ENCODE measurements around the gene TDRD12. TPM values are rescaled to one million over a fixed set of nuclear protein-coding genes. Genes with fewer than 3 reads are reported as not detected.
"Not testable (repeated sequence)": the region's sequence is repeated elsewhere in the genome, so short reads cannot be mapped to it uniquely, and the experiment has no call there.

Gene TDRD12
- polyA plus RNA-seq, 6 donors from 2014 or later: not detected

DNA sequence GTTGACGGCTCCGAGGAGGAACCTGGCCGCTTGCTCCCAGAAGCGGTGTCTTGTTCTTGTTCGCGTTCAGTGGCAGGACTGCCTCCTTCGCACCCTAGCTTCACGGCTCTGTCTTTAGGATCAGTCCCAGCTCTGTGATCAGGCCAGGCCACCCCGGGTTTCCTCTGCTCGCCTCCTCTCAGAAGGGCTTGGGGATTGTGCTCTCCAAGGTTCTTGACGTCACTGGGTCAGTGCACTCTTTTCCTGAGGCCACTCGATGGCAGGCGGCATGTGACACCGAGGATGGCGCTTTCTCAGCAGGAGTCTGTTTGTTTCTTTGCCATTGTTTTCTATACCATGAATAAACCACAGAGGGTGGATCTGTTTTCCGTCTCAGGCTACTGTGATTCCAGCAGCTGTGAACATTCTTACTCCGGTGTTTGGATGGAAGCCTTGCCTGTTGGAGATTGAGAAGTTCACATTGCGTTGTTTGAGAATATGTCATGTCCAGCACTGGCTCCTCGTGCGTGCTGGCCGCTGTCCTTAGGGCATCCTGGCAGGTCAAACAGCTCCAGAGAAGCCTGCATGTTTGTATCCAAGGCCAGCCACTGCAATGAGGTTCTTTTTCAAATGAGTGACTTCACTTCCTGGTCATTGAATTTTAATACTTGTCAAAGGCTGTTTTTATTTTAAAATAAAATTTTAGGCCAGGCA is 105.5 kb downstream of the TDRD12 start:
- H3K36me3 Mint-ChIP-seq: no peaks in the 10 kb centered on the region
- no peak for DNase-seq
- peaks cover 9 to 26% (median 20%) of the 10 kb centered on the region in 3 donors for H3K27me3 Mint-ChIP-seq
- no peaks in the 10 kb centered on the region for H3K9me3 Mint-ChIP-seq
- H3K4me1 Mint-ChIP-seq: peaks cover 0 to 2% (median 0%) of the 10 kb centered on the region in 3 donors
- ATAC-seq (ENCODE audit: low read depth in 2 of 2): no peak
- no peak overlapping the region for H3K4me3 Mint-ChIP-seq
- H3K27ac Mint-ChIP-seq: no peak overlapping the region

DNA sequence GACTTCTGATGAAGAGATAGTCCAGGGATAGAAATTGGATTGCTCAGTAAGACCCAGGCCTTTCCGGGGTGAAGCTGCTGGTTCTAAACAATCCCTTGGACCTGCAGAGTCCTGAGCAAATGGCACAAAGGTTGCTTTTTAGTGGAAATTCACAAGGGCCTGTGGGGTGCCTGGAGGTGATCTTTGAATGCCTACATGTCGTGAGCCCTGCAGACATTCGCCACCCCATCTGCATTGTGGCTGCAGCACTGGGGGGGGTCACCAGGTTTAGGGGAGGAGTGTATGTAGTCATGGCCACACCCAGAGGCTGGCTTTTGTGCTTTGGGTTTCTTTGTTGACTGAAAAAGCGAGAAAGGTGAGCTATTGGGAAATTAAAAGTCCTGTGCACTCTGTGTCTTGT is 108.6 kb downstream of the TDRD12 start:
- no peak overlapping the region for H3K4me3 Mint-ChIP-seq
- DNase-seq (no peak), ATAC-seq (ENCODE audit: low read depth in 2 of 2) (no peak)
- no peaks in the 10 kb centered on the region for H3K9me3 Mint-ChIP-seq
- peaks cover 0 to 2% (median 0%) of the 10 kb centered on the region in 3 donors for H3K4me1 Mint-ChIP-seq
- H3K27me3 Mint-ChIP-seq: peaks cover 6 to 18% (median 14%) of the 10 kb centered on the region in 3 donors
- no peak overlapping the region for H3K27ac Mint-ChIP-seq
- H3K36me3 Mint-ChIP-seq: peaks cover 0 to 3% of the 10 kb centered on the region in 2 donors

DNA sequence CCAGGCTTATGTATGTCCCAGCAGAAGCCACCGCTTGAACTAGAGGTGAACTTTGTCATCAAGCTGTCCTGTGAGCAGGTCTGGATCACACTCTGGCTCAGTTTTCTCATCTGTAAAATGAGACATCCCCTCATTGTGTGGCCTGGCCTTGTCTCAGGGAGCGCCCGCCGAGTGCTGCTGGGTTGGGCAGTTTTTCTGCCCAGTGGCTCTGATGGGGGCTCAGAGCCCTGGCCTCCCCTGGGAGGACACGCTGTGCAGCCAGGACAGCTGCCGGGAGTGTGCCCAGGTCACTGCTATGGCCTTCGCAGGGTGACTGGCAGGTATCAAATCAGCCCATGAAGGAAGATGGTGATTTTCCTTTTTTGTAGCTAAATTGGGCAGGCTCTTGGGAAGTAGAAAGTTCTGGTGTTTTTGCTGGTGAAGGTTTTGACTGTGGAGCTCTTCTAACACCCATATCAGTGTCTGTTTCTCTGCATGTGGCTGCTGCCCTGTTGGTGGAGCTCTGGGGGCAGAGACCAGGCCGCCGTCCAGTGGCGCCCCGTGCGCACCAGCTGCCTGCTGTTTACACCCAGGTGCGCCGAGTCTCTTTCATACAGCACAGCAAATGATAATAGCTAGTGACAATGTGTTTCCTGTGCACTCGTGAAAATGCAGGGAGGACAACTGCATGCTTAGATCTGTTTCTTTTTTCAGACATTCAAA is 109.2 kb downstream of the TDRD12 start:
- Mint-ChIP-seq H3K4me3 (no peak overlapping the region), H3K4me1 (peaks cover 0 to 2% (median 0%) of the 10 kb centered on the region in 3 donors), H3K9me3 (no peaks in the 10 kb centered on the region), H3K36me3 (peaks cover 0 to 3% of the 10 kb centered on the region in 2 donors), H3K27me3 (peaks cover 3 to 11% (median 8%) of the 10 kb centered on the region in 3 donors), H3K27ac (no peak overlapping the region)
- DNase-seq (no peak), ATAC-seq (ENCODE audit: low read depth in 2 of 2) (no peak)

DNA sequence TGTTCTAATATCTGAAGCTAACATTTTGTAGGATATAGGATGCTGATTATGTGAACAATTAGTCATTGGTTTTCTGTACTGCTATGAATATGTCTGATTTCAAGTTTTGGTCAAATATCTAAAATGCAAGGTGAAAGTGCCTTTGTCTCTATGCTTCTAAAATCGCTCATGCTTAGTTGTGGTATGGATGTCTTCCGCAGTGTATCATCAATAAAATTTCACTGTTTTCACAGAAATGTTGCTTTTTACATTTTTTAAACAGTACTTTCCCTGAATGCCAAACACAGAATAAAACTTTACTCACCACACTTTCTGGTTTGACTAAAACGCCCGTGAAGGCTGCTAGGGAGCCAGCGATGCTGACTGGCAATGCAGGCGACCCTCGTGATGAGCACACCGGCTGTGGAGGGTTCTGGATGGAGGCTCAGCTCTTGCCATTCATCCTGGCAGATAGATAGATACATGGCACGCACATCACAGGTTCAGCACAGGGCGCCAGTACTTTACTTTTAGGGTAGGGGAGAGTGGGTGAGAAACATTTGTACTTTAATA is 109.9 kb downstream of the TDRD12 start:
- ATAC-seq (ENCODE audit: low read depth in 2 of 2) (no peak), DNase-seq (no peak)
- H3K4me1 Mint-ChIP-seq: peaks cover 0 to 2% (median 0%) of the 10 kb centered on the region in 3 donors
- no peak overlapping the region for H3K27ac Mint-ChIP-seq
- peaks cover 0 to 3% of the 10 kb centered on the region in 2 donors for H3K36me3 Mint-ChIP-seq
- H3K27me3 Mint-ChIP-seq: peaks cover 3 to 9% (median 8%) of the 10 kb centered on the region in 3 donors
- no peaks in the 10 kb centered on the region for H3K9me3 Mint-ChIP-seq
- H3K4me3 Mint-ChIP-seq: no peak overlapping the region

DNA sequence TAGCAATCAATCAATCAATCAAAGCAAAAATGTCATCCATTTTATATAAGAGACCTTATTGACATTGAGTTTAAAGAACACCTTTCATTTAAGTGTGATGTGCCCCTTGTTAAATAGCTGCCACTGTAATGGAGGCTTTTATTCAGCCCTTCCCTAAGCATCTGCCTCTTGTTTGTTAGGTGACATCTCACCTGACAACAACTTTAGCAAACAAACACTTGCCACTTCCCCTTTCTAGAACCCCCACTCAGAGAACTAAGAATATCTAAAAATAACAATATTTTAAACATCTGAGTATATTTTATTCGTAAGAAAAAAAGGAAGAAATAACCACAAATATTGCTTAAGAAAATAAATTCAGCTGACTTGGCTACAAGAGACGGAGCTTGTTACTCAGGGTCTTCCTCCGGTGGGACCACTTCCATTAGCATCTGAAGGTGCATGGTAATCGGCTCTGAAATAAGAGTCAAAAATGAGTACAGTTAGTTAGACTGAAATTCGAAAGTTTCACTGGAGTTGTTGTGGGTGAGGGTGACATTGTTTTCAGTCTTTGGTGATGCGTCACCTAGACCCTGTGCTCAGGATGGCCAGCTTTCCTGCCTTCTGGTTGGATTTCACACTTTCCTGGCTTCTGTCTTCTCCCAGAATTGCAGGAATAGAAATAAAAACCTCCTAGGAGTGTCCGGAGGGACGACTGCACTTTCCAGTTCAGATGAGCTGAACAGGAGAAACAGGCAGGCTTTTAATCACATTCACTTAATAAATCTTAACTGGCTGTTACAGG is 110.9 kb downstream of the TDRD12 start:
- Mint-ChIP-seq H3K27ac (no peak overlapping the region), H3K4me3 (no peak overlapping the region), H3K36me3 (peaks cover 0 to 3% of the 10 kb centered on the region in 2 donors), H3K9me3 (no peaks in the 10 kb centered on the region), H3K27me3 (peaks cover 0 to 3% (median 0%) of the 10 kb centered on the region in 3 donors), H3K4me1 (no peaks in the 10 kb centered on the region)
- DNase-seq (no peak), ATAC-seq (ENCODE audit: low read depth in 2 of 2) (no peak)

DNA sequence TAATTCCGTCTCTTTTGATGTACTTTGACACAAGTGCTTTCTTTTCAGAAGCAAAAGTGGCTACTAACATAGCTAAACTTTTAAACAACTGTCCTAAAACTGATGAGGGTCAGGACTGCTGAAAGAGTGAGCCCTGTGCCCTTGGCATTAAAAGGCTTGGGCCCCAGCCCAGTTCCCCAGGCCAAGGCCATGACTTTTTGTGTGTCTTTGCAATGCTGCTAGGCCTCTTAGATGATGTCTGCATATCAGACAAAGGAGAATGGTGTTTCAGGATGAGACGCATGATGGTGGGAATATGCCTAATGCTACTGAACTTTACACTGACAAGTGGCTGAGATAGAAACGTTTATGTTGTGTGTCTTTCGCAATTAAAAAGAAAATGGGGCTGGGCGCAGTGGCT is 112.0 kb downstream of the TDRD12 start:
- Mint-ChIP-seq H3K27me3 (peaks cover 0 to 3% (median 0%) of the 10 kb centered on the region in 3 donors), H3K4me3 (no peak overlapping the region), H3K9me3 (no peaks in the 10 kb centered on the region), H3K4me1 (no peaks in the 10 kb centered on the region), H3K36me3 (peaks cover 0 to 3% of the 10 kb centered on the region in 2 donors), H3K27ac (no peak overlapping the region)
- no peak for ATAC-seq (ENCODE audit: low read depth in 2 of 2)
- no peak for DNase-seq

DNA sequence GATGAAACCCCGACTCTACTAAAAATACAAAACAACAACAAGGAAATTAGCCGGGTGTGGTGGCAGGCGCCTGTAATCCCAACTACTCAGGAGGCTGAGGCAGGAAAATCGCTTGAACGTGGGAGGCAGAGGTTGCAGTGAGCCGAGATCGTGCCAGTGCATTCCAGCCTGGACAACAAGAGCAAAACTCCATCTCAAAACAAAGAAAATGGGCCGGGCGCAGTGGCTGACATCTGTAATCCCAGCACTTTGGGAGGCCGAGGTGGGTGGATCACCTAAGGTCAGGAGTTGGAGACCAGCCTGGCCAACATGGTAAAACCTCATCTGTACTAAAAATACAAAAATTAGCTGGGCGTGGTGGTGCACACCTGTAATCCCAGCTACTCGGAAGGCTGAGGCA is 112.5 kb downstream of the TDRD12 start:
- not testable (repeated sequence) for H3K4me3 Mint-ChIP-seq; H3K36me3 Mint-ChIP-seq; H3K27ac Mint-ChIP-seq; H3K4me1 Mint-ChIP-seq; DNase-seq; H3K9me3 Mint-ChIP-seq; ATAC-seq (ENCODE audit: low read depth in 2 of 2); H3K27me3 Mint-ChIP-seq

DNA sequence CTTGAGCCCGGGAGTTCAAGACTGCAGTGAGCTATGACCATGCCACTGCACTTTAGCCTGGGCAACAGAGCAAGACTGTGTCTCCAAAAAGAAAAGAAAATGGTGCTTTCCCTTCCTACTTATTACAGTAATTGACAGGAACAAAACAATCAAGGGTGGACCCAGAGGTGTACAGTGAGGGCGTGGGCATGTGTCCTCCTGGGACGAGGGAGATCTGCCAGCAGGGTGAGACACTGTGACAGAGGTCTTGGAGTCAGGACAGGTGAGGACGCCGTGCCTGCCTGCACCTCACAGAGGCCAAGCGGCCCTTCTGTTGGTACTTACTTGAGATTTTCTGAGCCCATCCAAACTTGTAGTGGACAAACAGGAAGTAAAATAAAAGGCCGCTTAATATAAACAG is 113.3 kb downstream of the TDRD12 start:
- H3K27ac Mint-ChIP-seq; H3K27me3 Mint-ChIP-seq; H3K36me3 Mint-ChIP-seq; H3K4me1 Mint-ChIP-seq; H3K9me3 Mint-ChIP-seq; DNase-seq; H3K4me3 Mint-ChIP-seq; ATAC-seq (ENCODE audit: low read depth in 2 of 2): not testable (repeated sequence)

DNA sequence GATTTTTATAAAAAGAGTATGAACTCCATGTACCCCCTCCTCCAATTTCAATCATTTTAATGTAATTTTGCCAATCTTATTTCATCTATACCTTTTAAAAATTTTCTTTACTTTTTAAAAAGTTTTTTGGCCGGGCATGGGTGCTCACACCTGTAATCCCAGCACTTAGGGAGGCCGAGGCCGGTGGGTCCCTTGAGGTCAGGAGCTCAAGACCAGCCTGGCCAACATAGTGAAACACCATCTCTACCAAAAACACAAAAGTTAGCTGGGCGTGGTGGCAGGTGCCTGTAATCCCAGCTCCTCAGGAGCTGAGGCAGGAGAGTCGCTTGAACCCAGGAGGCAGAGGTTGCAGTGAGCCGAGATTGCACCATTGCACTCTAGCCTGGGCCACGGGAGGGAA is 113.8 kb downstream of the TDRD12 start:
- H3K4me1 Mint-ChIP-seq; H3K27ac Mint-ChIP-seq; H3K4me3 Mint-ChIP-seq; ATAC-seq (ENCODE audit: low read depth in 2 of 2); H3K36me3 Mint-ChIP-seq; H3K27me3 Mint-ChIP-seq; H3K9me3 Mint-ChIP-seq; DNase-seq: not testable (repeated sequence)

DNA sequence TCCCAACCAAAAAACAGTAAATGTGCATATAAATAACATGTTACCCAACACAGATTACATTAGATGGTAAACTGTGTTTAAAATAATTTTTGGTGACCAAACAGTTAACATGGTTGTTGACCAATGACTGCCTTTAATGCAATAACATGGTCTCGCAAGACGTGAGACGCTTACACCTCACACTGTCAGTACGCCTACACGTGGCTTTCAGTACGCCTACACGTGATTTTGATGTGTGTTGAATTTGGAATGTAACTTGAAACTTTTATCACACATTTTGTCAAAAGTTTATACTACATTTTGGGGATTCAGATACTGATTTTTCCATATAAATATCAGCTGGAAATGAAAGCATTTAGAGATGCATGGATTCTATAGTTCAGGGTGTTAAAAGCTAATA is 118.0 kb downstream of the TDRD12 start:
- DNase-seq (no peak), ATAC-seq (ENCODE audit: low read depth in 2 of 2) (no peak)
- Mint-ChIP-seq H3K27ac (no peak overlapping the region), H3K27me3 (no peaks in the 10 kb centered on the region), H3K4me3 (no peak overlapping the region), H3K9me3 (peaks cover 5 to 29% (median 25%) of the 10 kb centered on the region in 7 donors), H3K4me1 (no peaks in the 10 kb centered on the region), H3K36me3 (peaks cover 20 to 21% of the 10 kb centered on the region in 2 donors)

DNA sequence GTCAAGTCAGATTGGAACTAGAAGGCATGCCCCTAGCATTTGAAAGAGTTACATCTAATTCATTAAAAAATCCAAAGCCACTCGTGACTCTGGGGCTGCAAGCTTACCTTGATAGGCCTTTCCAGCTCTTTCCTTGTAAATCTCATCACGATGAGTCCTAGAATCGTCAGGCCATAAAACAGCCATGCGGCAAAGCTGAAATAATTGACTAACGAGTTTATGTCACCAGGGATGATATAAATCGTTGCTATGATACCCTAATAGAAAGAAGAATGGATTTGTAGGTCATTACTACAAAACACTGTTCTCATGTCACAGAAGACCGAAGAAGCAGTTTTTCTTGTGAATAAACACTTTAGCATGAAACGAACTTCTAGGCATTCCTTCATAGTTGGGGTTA is 122.5 kb downstream of the TDRD12 start:
- H3K27ac Mint-ChIP-seq: no peak overlapping the region
- DNase-seq (no peak), ATAC-seq (ENCODE audit: low read depth in 2 of 2) (no peak)
- peaks cover 21 to 23% of the 10 kb centered on the region in 2 donors for H3K36me3 Mint-ChIP-seq
- no peaks in the 10 kb centered on the region for H3K4me1 Mint-ChIP-seq
- H3K27me3 Mint-ChIP-seq: no peaks in the 10 kb centered on the region
- H3K9me3 Mint-ChIP-seq: peaks cover 5 to 38% (median 29%) of the 10 kb centered on the region in 7 donors
- no peak overlapping the region for H3K4me3 Mint-ChIP-seq

DNA sequence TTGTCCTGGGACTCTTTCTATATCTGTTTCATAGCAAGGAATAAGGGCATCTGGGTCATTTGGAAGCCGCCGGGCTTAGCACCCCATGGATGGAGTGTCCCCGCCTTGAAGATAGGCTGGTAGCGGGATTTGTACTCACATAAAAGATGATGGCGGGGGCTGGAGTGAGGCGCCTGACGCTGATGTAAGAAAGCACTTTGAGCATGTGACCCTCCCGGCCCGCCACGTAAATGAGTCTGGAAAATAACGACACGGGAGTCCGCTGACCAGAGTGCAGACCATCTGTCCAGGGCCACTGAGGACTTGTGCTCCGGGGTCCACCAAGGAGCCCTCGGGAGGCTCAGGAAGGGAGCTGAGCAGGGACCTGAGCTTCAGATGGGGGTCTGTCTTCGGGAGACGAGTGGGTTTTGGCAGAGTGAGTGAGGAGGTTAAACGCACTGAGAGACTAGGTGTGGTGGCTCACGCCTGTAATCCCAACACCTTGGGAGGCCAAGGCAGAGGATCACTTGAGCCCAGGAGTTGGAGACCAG is 124.2 kb downstream of the TDRD12 start:
- Mint-ChIP-seq H3K27me3 (no peaks in the 10 kb centered on the region), H3K9me3 (peaks cover 5 to 41% (median 32%) of the 10 kb centered on the region in 7 donors), H3K27ac (peak overlapping the region in 1 of 6 donors; percentile 59), H3K4me1 (no peaks in the 10 kb centered on the region), H3K36me3 (peaks cover 21 to 27% of the 10 kb centered on the region in 2 donors), H3K4me3 (no peak overlapping the region)
- ATAC-seq (ENCODE audit: low read depth in 2 of 2) (no peak), DNase-seq (no peak)

DNA sequence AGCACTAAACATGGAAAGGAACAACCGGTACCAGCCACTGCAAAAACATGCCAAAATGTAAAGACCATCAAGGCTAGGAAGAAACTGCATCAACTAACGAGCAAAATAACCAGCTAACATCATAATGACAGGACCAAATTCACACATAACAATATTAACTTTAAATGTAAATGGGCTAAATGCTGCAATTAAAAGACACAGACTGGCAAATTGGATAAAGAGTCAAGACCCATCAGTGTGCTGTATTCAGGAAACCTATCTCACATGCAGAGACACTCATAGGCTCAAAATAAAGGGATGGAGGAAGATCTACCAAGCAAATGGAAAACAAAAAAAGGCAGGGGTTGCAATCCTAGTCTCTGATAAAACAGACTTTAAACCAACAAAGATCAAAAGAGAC is 128.5 kb downstream of the TDRD12 start:
- ATAC-seq (ENCODE audit: low read depth in 2 of 2); DNase-seq; H3K4me3 Mint-ChIP-seq; H3K27me3 Mint-ChIP-seq; H3K36me3 Mint-ChIP-seq; H3K4me1 Mint-ChIP-seq; H3K27ac Mint-ChIP-seq: not testable (repeated sequence)
- H3K9me3 Mint-ChIP-seq: peaks cover 0 to 12% (median 7%) of the 10 kb centered on the region in 7 donors

Data from naive B cell (primary cell).